ENCODE results near the gene PHRF1.

Gene PHRF1

DNA sequence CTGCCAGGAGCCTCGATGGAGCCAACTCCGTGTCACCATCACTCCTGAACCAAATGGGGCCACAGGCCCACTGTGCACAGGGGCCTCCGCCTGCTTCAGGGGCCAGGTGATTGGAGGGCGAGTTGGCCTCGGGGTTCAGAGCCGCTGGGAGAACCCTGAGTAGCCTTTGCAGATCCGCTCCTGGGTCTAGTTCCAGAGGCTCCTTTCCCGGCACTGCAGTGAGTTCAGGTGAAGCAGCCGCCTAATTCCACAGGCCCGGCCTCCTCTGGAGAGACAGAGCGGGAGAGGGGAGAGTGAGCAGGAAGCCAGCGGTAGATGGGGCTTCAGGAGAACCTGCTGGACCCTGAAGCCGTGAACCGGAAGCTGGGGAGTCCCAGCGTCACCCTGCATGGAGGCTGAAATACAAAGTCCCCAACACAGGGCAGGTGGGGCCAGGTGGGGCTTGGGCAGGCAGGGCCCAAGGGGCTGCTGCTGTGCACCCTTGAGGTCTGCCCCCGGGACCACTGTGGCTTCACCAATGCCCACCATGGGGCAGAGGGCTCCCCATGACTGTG, 83.3 kb downstream of the PHRF1 start:
- DNase-seq: no peak

- DNase-seq: no peak
Measured at GRCh38 chr11:660281-660680, 84.0 kb downstream of the PHRF1 start.

DNA sequence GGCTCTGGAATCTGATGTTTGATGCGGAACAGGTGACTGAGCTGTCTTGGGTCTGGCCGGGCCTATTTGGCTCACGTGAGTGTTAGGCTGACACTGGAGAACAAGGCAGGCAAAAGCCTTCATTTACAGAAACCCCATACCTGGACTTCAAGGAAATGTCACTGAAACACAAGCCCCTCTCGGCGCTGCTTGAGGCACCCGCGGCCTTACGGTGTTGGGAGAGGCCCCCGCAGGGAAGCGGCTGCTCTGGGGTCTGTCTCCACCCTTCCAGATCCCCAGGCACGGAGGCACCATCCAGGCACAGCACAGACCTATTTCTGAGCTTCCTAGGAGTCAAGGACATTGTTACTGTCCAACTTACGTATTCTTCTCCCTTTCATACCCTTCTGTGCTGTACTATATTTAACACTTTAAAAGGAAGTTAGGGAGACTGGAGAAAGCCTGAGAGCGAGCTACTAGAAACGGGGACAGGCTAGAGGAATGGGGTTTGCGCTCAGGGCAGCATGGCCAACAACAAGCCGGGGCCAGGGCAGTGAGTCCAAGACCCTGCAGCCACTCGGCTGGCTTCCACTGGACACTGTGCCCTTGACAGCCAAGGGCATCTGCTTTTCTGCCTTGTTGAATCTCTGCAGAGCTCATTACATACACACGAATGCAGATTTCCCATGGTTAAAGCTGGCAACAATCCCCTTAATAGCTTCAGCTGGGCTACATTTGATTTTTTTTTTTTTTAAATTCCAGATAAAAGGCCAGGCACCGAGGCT, 84.6 kb downstream of the PHRF1 start:
- no peak for DNase-seq
